A673 (cell line): ENCODE measurements around the gene PCDHB14. TPM values are rescaled to one million over a fixed set of nuclear protein-coding genes. Genes with fewer than 3 reads are reported as not detected.
"Not testable (repeated sequence)": the region's sequence is repeated elsewhere in the genome, so short reads cannot be mapped to it uniquely, and the experiment has no call there.

Experiments
- BruUV-seq: library from RNA; stranded (reverse); fragments of 400-500 nt; replicated peaks from 2 replicates; lab custom pipeline; 2021; lab: Mats Ljungman, UMichigan
- CTCF ChIA-PET: fragments of 300-600 bp; sonication (Branson Sonifier 250); formaldehyde crosslinking; loops from one replicate; lab custom pipeline; 2022; ENCODE audit warnings: antibody characterized with exemption; lab: Charles Lee
- POLR2A ChIA-PET: fragments of 300-600 bp; sonication (Branson Sonifier 250); formaldehyde crosslinking; loops from one replicate; lab custom pipeline; 2022; ENCODE audit warnings: antibody characterized with exemption; ENCODE audit not compliant: low non-redundant PET; lab: Charles Lee
- DNase-seq: peaks from one replicate; pipeline ENCODE4 v3.0.0-alpha.2; 2015; ENCODE audit warnings: low spot score
- H3K27ac ChIP-seq: fragments of 200-600 bp; sonication (generic); 2 replicates; pipeline ENCODE4 v1.5.1; 2016; ENCODE audit warnings: mixed run types, low read depth, mild to moderate bottlenecking, mixed read lengths, antibody characterized with exemption, low read length; ENCODE audit not compliant: poor library complexity, severe bottlenecking
- H3K27me3 ChIP-seq: fragments of 200-600 bp; sonication (generic); replicated peaks from 2 replicates; pipeline ENCODE4 v1.6.1; 2017; ENCODE audit warnings: mixed run types, low read depth, mild to moderate bottlenecking, mixed read lengths, antibody characterized with exemption, low read length; ENCODE audit not compliant: insufficient read depth, poor library complexity
- H3K36me3 ChIP-seq: fragments of 200-600 bp; sonication (generic); 2 replicates; pipeline ENCODE4 v1.6.1; 2016; ENCODE audit warnings: mixed run types, mild to moderate bottlenecking, mixed read lengths, antibody characterized with exemption, low read length; ENCODE audit not compliant: insufficient read depth, poor library complexity, severe bottlenecking
- H3K4me1 ChIP-seq: fragments of 200-600 bp; sonication (generic); 2 replicates; pipeline ENCODE4 v1.6.1; 2017; ENCODE audit warnings: mixed run types, mild to moderate bottlenecking, mixed read lengths, antibody characterized with exemption, low read length; ENCODE audit not compliant: insufficient read depth, poor library complexity, severe bottlenecking
- H3K4me3 ChIP-seq: fragments of 200-600 bp; sonication (generic); 2 replicates; pipeline ENCODE4 v1.5.1; 2016; ENCODE audit warnings: low read depth, mixed run types, mild to moderate bottlenecking, mixed read lengths, low read length; ENCODE audit not compliant: poor library complexity, severe bottlenecking
- H3K9me3 ChIP-seq: fragments of 200-600 bp; sonication (generic); 2 replicates; pipeline ENCODE4 v1.6.1; 2016; ENCODE audit warnings: mixed run types, low read depth, mild to moderate bottlenecking, mixed read lengths, antibody characterized with exemption, low read length; ENCODE audit not compliant: poor library complexity, severe bottlenecking
- EZH2 ChIP-seq: fragments of 200-600 bp; sonication (generic); IDR thresholded peaks from 2 replicates; pipeline ENCODE4 v1.6.1; 2017; ENCODE audit warnings: borderline replicate concordance, low read depth, mild to moderate bottlenecking, mixed read lengths, antibody characterized with exemption, low read length; ENCODE audit not compliant: poor library complexity, severe bottlenecking
- intact Hi-C: fragments of 100-400 bp; cut with micrococcal nuclease; formaldehyde crosslinking; loops from one replicate; pipeline ENCODE4 v1.10.0; 2022; ENCODE audit not compliant: unreplicated experiment
- total RNA-seq: library from RNA; stranded (reverse); gene quantifications from 2 replicates; pipeline ENCODE4 v1.2.3, GENCODE V29; 2021
- TF ChIP-seq, protein P1 (sequence below): fragments of 300-800, 200-600 bp; sonication (generic); conservative IDR thresholded peaks from 2 replicates; pipeline ENCODE4 v1.5.1; 2017; ENCODE audit warnings: low read depth, mild to moderate bottlenecking, antibody characterized with exemption, low read length, moderate library complexity, mixed read lengths

The PCDHB14 gene
- total RNA-seq, 1 experiment from 2014 or later: 7.4 TPM

DNA sequence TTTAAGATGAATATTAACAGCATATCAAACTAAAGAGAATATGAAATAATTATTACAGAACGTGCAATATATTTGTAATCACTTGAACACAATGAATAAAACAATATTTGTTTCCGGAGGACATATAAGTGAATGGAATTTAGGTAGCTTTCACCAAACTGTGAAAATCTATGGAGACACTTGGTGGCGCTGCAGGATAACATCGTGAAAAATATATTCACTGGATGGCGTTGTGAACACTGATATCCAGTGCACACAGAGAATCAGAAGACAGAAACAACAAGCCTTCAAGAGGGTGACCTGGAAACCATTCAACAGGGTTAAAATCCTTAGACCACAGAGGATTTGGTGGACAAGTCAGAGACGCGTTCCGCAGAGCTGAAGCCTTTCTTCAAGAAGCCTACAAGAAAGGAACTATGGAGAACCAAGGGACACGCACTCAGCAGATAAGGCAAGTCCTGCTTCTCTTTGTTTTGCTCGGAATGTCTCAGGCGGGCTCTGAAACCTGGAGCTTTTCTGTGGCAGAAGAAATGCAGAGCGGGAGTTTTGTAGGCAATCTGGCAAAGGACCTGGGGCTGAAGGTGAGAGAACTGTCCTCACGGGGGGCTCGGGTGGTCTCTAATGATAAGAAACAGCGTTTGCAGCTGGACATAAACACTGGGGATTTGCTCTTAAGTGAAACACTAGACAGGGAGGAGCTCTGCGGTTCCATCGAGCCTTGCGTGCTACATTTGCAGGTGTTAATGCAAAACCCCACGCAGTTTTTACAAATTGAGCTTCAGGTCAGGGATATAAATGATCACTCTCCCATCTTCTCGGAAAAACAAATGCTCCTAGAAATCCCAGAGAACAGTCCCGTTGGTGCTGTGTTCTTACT is 23.5 kb upstream of the PCDHB14 start, which contains the start of gene PCDHB11:
Gene PCDHB11 (plus strand): TSS at position 269 of the 877 bp plus-strand sequence. CDS start 148 bp downstream, at position 417.
- ChIA-PET POLR2A (no interaction called here), CTCF (interaction anchor here (0.5 to 1.9 kb wide), 12 partner anchors 9 to 368 kb away, joined by 3 to 9 read pairs (median 5); partner anchors contain the start of genes PCDHB14, PCDHB16, PCDHB8 and PCDHB9)
- TF ChIP-seq EZH2: no peak
- TF ChIP-seq, protein P1, sequence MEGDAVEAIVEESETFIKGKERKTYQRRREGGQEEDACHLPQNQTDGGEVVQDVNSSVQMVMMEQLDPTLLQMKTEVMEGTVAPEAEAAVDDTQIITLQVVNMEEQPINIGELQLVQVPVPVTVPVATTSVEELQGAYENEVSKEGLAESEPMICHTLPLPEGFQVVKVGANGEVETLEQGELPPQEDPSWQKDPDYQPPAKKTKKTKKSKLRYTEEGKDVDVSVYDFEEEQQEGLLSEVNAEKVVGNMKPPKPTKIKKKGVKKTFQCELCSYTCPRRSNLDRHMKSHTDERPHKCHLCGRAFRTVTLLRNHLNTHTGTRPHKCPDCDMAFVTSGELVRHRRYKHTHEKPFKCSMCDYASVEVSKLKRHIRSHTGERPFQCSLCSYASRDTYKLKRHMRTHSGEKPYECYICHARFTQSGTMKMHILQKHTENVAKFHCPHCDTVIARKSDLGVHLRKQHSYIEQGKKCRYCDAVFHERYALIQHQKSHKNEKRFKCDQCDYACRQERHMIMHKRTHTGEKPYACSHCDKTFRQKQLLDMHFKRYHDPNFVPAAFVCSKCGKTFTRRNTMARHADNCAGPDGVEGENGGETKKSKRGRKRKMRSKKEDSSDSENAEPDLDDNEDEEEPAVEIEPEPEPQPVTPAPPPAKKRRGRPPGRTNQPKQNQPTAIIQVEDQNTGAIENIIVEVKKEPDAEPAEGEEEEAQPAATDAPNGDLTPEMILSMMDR: peak; percentile 85
- no peaks in the 10 kb centered on the region for H3K36me3 ChIP-seq
- intact Hi-C loops: loop anchor here (1.0 kb wide), 1 partner anchor 361 kb away; no protein-coding TSS in a partner anchor
- no peaks in the 10 kb centered on the region for H3K27me3 ChIP-seq
- TSS peak; percentile 70 for BruUV-seq
- H3K4me3 ChIP-seq: peak within 1 kb of the TSS; percentile 54
- H3K27ac ChIP-seq: peak within 1 kb of the TSS; percentile 77
- peaks cover 19% of the 10 kb centered on the region for H3K9me3 ChIP-seq
- no peaks in the 10 kb centered on the region for H3K4me1 ChIP-seq
- peak; percentile 84 for DNase-seq

DNA sequence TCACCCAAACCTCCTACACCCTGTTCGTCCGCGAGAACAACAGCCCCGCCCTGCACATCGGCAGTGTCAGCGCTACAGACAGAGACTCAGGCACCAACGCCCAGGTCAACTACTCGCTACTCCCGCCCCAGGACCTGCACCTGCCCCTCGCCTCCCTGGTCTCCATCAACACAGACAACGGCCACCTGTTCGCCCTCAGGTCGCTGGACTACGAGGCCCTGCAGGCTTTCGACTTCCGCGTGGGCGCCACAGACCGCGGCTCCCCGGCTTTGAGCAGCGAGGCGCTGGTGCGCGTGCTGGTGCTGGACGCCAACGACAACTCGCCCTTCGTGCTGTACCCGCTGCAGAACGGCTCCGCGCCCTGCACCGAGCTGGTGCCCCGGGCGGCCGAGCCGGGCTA is 22.0 kb upstream of the PCDHB14 start:
- BruUV-seq, H3K4me1 ChIP-seq, DNase-seq, H3K4me3 ChIP-seq, POLR2A ChIA-PET, H3K27ac ChIP-seq, intact Hi-C loops, H3K27me3 ChIP-seq, H3K36me3 ChIP-seq: not testable (repeated sequence)
- CTCF ChIA-PET: interaction anchor here (0.6 kb wide), 1 partner anchor 689 kb away, joined by 3 read pairs; no protein-coding TSS in a partner anchor
- H3K9me3 ChIP-seq: peaks cover 15% of the 10 kb centered on the region

DNA sequence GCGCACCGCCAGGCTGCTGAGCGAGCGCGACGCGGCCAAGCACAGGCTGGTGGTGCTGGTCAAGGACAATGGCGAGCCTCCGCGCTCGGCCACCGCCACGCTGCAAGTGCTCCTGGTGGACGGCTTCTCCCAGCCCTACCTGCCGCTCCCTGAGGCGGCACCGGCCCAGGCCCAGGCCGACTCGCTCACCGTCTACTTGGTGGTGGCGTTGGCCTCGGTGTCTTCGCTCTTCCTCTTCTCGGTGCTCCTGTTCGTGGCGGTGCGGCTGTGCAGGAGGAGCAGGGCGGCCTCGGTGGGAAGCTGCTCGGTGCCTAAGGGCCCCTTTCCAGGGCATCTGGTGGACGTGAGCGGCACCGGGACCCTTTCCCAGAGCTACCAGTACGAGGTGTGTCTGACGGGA is 21.5 kb upstream of the PCDHB14 start:
- H3K4me3 ChIP-seq, intact Hi-C loops, BruUV-seq, H3K27me3 ChIP-seq, POLR2A ChIA-PET, H3K36me3 ChIP-seq, H3K27ac ChIP-seq, DNase-seq, H3K9me3 ChIP-seq, H3K4me1 ChIP-seq: not testable (repeated sequence)
- CTCF ChIA-PET: interaction anchor here (0.6 kb wide), 1 partner anchor 688 kb away, joined by 3 read pairs; no protein-coding TSS in a partner anchor

DNA sequence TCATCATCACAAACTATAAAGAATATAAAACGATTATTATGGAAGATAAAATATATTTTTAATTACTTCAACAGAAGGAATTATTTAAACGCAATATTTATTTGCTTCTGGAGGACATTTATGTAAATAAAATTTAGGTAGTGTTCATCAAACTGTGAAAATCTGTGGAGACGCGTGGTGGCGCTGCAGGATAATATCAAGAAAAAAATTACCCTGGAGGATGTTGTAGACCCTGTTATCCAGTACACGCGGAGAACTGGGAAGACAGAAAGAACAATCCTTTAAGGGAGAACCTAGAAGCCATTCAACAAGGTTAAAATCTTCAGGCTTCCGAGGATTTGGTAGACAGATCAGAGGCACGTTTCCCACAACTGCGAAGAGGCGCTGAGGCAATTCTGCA is 14.7 kb upstream of the PCDHB14 start, which contains the start of gene PCDHB12:
Gene PCDHB12 (plus strand): TSS at position 242 of the 400 bp plus-strand sequence. CDS start 189 bp downstream, outside the sequence.
- intact Hi-C loops: no loop called here
- no peaks in the 10 kb centered on the region for H3K27me3 ChIP-seq
- no peak within 1 kb of the TSS for H3K27ac ChIP-seq
- peaks cover 3% of the 10 kb centered on the region for H3K9me3 ChIP-seq
- TF ChIP-seq, protein P1: peak; percentile 52
- no peak for TF ChIP-seq EZH2
- no peaks in the 10 kb centered on the region for H3K36me3 ChIP-seq
- no TSS peak for BruUV-seq
- H3K4me1 ChIP-seq: no peaks in the 10 kb centered on the region
- ChIA-PET POLR2A (no interaction called here), CTCF (interaction anchor here (0.8 to 0.9 kb wide), 3 partner anchors 9 to 352 kb away, joined by 3 read pairs; partner anchors contain the start of genes PCDHB11 and PCDHB6)
- H3K4me3 ChIP-seq: peak within 1 kb of the TSS; percentile 8
- peak; percentile 56 for DNase-seq

DNA sequence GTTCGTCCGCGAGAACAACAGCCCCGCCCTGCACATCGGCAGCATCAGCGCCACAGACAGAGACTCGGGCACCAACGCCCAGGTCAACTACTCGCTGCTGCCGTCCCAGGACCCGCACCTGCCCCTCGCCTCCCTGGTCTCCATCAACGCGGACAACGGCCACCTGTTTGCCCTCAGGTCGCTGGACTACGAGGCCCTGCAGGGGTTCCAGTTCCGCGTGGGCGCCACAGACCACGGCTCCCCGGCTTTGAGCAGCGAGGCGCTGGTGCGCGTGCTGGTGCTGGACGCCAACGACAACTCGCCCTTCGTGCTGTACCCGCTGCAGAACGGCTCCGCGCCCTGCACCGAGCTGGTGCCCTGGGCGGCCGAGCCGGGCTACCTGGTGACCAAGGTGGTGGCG is 12.9 kb upstream of the PCDHB14 start:
- CTCF ChIA-PET, BruUV-seq, H3K27me3 ChIP-seq: not testable (repeated sequence)

More for the DNA sequence above, 12.9 kb upstream of the PCDHB14 start:
- DNase-seq, H3K4me1 ChIP-seq, H3K36me3 ChIP-seq, H3K4me3 ChIP-seq, POLR2A ChIA-PET, H3K9me3 ChIP-seq, H3K27ac ChIP-seq, intact Hi-C loops: not testable (repeated sequence)
